ENCODE results near the gene GDF15. TPM values are rescaled to one million over a fixed set of nuclear protein-coding genes. Genes with fewer than 3 reads are reported as not detected.
A peak's percentile ranks its signal among the peaks of the same experiment; 100 is the strongest.
"Not testable (repeated sequence)": the region's sequence is repeated elsewhere in the genome, so short reads cannot be mapped to it uniquely, and the experiment has no call there.

Gene GDF15
- total RNA-seq, 4 donors from 2014 or later: 0.41 to 13.1 (median 1.6) TPM

- intact Hi-C loops (cut with DNase I; ENCODE audit: low total_unique reads): no loop called here
- DNase-seq: no peak
- Histone ChIP-seq H3K4me3 (no peak overlapping the region), H3K4me1 (peaks cover 0 to 12% of the 10 kb centered on the region in 2 donors), H3K9me3 (no peaks in the 10 kb centered on the region), H3K27me3 (no peaks in the 10 kb centered on the region), H3K27ac (peak overlapping the region; percentile 88 to 91), H3K36me3 (no peaks in the 10 kb centered on the region)
- no peak for TF ChIP-seq POLR2A (IDR thresholded peaks at IDR 0.05)
- TF ChIP-seq CTCF (IDR thresholded peaks at IDR 0.05): no peak
Measured at GRCh38 chr19:18380843-18381242, 5.1 kb upstream of the GDF15 start.

- H3K27ac ChIP-seq; DNase-seq; H3K9me3 ChIP-seq; H3K4me3 ChIP-seq; intact Hi-C loops (cut with DNase I; ENCODE audit: low total_unique reads); H3K27me3 ChIP-seq; H3K36me3 ChIP-seq: not testable (repeated sequence)
- H3K4me1 ChIP-seq: peaks cover 0 to 20% of the 10 kb centered on the region in 2 donors
Measured at GRCh38 chr19:18383622-18384021, 2.3 kb upstream of the GDF15 start.

- DNase-seq: no peak
- no peak overlapping the region for H3K27ac ChIP-seq
- H3K4me3 ChIP-seq: no peak overlapping the region
- no peaks in the 10 kb centered on the region for H3K27me3 ChIP-seq
- TF ChIP-seq POLR2A (IDR thresholded peaks at IDR 0.05) (no peak), CTCF (IDR thresholded peaks at IDR 0.05) (no peak)
- peaks cover 0 to 18% of the 10 kb centered on the region in 2 donors for H3K4me1 ChIP-seq
- no peaks in the 10 kb centered on the region for H3K36me3 ChIP-seq
- intact Hi-C loops (cut with DNase I; ENCODE audit: low total_unique reads): no loop called here
- H3K9me3 ChIP-seq: no peaks in the 10 kb centered on the region
Measured at GRCh38 chr19:18384775-18385174, 1.2 kb upstream of the GDF15 start.

GRCh38 chr19:18385359-18385674, 641 bp upstream of the GDF15 start:
- intact Hi-C loops (cut with DNase I; ENCODE audit: low total_unique reads): no loop called here

GRCh38 chr19:18386543-18387271, 749 bp downstream of the GDF15 start:
- no peak for DNase-seq
- intact Hi-C loops (cut with DNase I; ENCODE audit: low total_unique reads): no loop called here
- TF ChIP-seq POLR2A (IDR thresholded peaks at IDR 0.05) (no peak), CTCF (IDR thresholded peaks at IDR 0.05) (no peak)
- Histone ChIP-seq H3K27ac (peak overlapping the region in 1 of 2 donors; percentile 12), H3K4me3 (no peak overlapping the region), H3K9me3 (no peaks in the 10 kb centered on the region), H3K4me1 (peaks cover 0 to 9% of the 10 kb centered on the region in 2 donors), H3K27me3 (no peaks in the 10 kb centered on the region), H3K36me3 (no peaks in the 10 kb centered on the region)

More at GRCh38 chr19:18385359-18385674, 641 bp upstream of the GDF15 start:
- Histone ChIP-seq H3K4me3 (no peak overlapping the region), H3K4me1 (peaks cover 0 to 13% of the 10 kb centered on the region in 2 donors), H3K27me3 (no peaks in the 10 kb centered on the region), H3K36me3 (no peaks in the 10 kb centered on the region), H3K9me3 (no peaks in the 10 kb centered on the region), H3K27ac (peak overlapping the region in 1 of 2 donors; percentile 12)
- DNase-seq: no peak
- TF ChIP-seq POLR2A (IDR thresholded peaks at IDR 0.05) (no peak), CTCF (IDR thresholded peaks at IDR 0.05) (no peak)

All from uterus (tissue), 4 donors.